MCF 10A (cell line): ENCODE results near the gene GFPT1. TPM values are rescaled to one million over a fixed set of nuclear protein-coding genes. Genes with fewer than 3 reads are reported as not detected.

Experiments used
- BruUV-seq: library from RNA; stranded (reverse); fragments of 400-500 nt; replicated peaks from 2 replicates; lab custom pipeline; 2021; lab: Mats Ljungman, UMichigan
- CTCF ChIA-PET: fragments of 300-600 bp; sonication (Branson Sonifier 250); formaldehyde crosslinking; extraction: SDS; loops from one replicate; lab custom pipeline; 2021; ENCODE audit warnings: antibody characterized with exemption, inconsistent platforms; lab: Yijun Ruan, JAX
- POLR2A ChIA-PET: fragments of 300-600, 350-650 bp; sonication (Branson Sonifier 250); formaldehyde crosslinking; extraction: SDS; loops from one replicate; lab custom pipeline; 2020; ENCODE audit warnings: antibody characterized with exemption, inconsistent platforms; lab: Yijun Ruan, JAX
- DNase-seq: peaks from one replicate; pipeline ENCODE4 v3.0.0-alpha.2; 2018; ENCODE audit not compliant: unreplicated experiment
- H3K27ac Mint-ChIP-seq: one replicate; pipeline ENCODE4 v1.8.0; 2022; ENCODE audit warnings: mild to moderate bottlenecking, low read depth, mixed read lengths; ENCODE audit not compliant: unreplicated experiment
- H3K27me3 Mint-ChIP-seq: one replicate; pipeline ENCODE4 v1.8.0; 2022; ENCODE audit warnings: mixed read lengths; ENCODE audit not compliant: insufficient read depth, unreplicated experiment
- H3K36me3 Mint-ChIP-seq: one replicate; pipeline ENCODE4 v1.8.0; 2022; ENCODE audit warnings: mild to moderate bottlenecking, moderate library complexity, mixed read lengths; ENCODE audit not compliant: insufficient read depth, unreplicated experiment
- H3K4me1 Mint-ChIP-seq: one replicate; pipeline ENCODE4 v1.8.0; 2022; ENCODE audit warnings: mixed read lengths; ENCODE audit not compliant: insufficient read depth, unreplicated experiment
- H3K4me3 Mint-ChIP-seq: one replicate; pipeline ENCODE4 v1.8.0; 2022; ENCODE audit warnings: mild to moderate bottlenecking, moderate library complexity, mixed read lengths; ENCODE audit not compliant: unreplicated experiment
- H3K9me3 Mint-ChIP-seq: one replicate; pipeline ENCODE4 v1.8.0; 2022; ENCODE audit warnings: mixed read lengths; ENCODE audit not compliant: unreplicated experiment
- CTCF ChIP-seq: fragments of 200-600 bp; IDR thresholded peaks from one replicate; pipeline ENCODE4 v1.8.0; 2022; ENCODE audit warnings: antibody characterized with exemption, mild to moderate bottlenecking; ENCODE audit not compliant: unreplicated experiment
- intact Hi-C: fragments of 100-400 bp; cut with micrococcal nuclease; formaldehyde crosslinking; loops from 2 replicates; pipeline ENCODE4 v1.14.1; 2022
- total RNA-seq: library from RNA; stranded (reverse); gene quantifications from 2 replicates; pipeline ENCODE4 v1.2.3, GENCODE V29; 2022

The GFPT1 gene
- total RNA-seq, 1 experiment from 2014 or later: 176 TPM

GRCh38 chr2:69353360-69353759 is 33.7 kb downstream of the GFPT1 start:
- Mint-ChIP-seq H3K4me1 (peaks cover 9% of the 10 kb centered on the region), H3K36me3 (peaks cover 87% of the 10 kb centered on the region), H3K4me3 (no peak overlapping the region), H3K27ac (no peak overlapping the region), H3K27me3 (no peaks in the 10 kb centered on the region), H3K9me3 (no peaks in the 10 kb centered on the region)
- POLR2A ChIA-PET: no interaction called here
- CTCF ChIA-PET: no interaction called here
- no peak for TF ChIP-seq CTCF
- DNase-seq: no peak
- intact Hi-C loops: no loop called here
- BruUV-seq: no TSS peak

GRCh38 chr2:69348781-69349180 is 38.2 kb downstream of the GFPT1 start:
- Mint-ChIP-seq H3K36me3 (peaks cover 93% of the 10 kb centered on the region), H3K27me3 (no peaks in the 10 kb centered on the region), H3K27ac (no peak overlapping the region), H3K9me3 (no peaks in the 10 kb centered on the region), H3K4me1 (no peaks in the 10 kb centered on the region), H3K4me3 (no peak overlapping the region)
- no peak for TF ChIP-seq CTCF
- DNase-seq: no peak
- no TSS peak for BruUV-seq
- intact Hi-C loops: no loop called here
- POLR2A ChIA-PET: no interaction called here
- CTCF ChIA-PET: no interaction called here

GRCh38 chr2:69345434-69345833 is 41.6 kb downstream of the GFPT1 start:
- ChIA-PET CTCF (no interaction called here), POLR2A (interaction anchor here (0.6 kb wide), 1 partner anchor 529 kb away, joined by 3 read pairs; no protein-coding TSS in a partner anchor)
- no peak overlapping the region for H3K4me3 Mint-ChIP-seq
- no TSS peak for BruUV-seq
- peaks cover 92% of the 10 kb centered on the region for H3K36me3 Mint-ChIP-seq
- no peak for TF ChIP-seq CTCF
- no peaks in the 10 kb centered on the region for H3K4me1 Mint-ChIP-seq
- no peaks in the 10 kb centered on the region for H3K9me3 Mint-ChIP-seq
- no peaks in the 10 kb centered on the region for H3K27me3 Mint-ChIP-seq
- intact Hi-C loops: no loop called here
- DNase-seq: peak; percentile 1
- H3K27ac Mint-ChIP-seq: no peak overlapping the region

GRCh38 chr2:69344305-69344704 is 42.7 kb downstream of the GFPT1 start:
- Mint-ChIP-seq H3K27ac (no peak overlapping the region), H3K36me3 (peaks cover 88% of the 10 kb centered on the region), H3K4me1 (no peaks in the 10 kb centered on the region), H3K4me3 (no peak overlapping the region), H3K9me3 (no peaks in the 10 kb centered on the region), H3K27me3 (no peaks in the 10 kb centered on the region)
- ChIA-PET CTCF (interaction anchor here (0.6 kb wide), 2 partner anchors 32 to 354 kb away, joined by 3 read pairs; no protein-coding TSS in a partner anchor), POLR2A (interaction anchor here (0.7 kb wide), 1 partner anchor 21 kb away, joined by 3 read pairs; no protein-coding TSS in a partner anchor)
- no peak for TF ChIP-seq CTCF
- no TSS peak for BruUV-seq
- no peak for DNase-seq
- intact Hi-C loops: no loop called here
